Umbilical cord (tissue), 2 donors: ENCODE measurements around the gene CRACR2A. TPM values are rescaled to one million over a fixed set of nuclear protein-coding genes. Genes with fewer than 3 reads are reported as not detected.

ENCODE experiments used
- DNase-seq: peaks from one replicate; pipeline ENCODE4 v3.0.0-alpha.2; 2015; ENCODE audit warnings: low spot score
- total RNA-seq: library from RNA; depleted of rRNA; stranded (reverse); fragments of >200 nt; gene quantifications from one replicate; pipeline ENCODE4 v1.2.3, GENCODE V29; 2014; ENCODE audit warnings: low replicate concordance; ENCODE audit not compliant: insufficient read depth

The CRACR2A gene
- total RNA-seq, 1 donor from 2014 or later, result 39.0 TPM

DNA sequence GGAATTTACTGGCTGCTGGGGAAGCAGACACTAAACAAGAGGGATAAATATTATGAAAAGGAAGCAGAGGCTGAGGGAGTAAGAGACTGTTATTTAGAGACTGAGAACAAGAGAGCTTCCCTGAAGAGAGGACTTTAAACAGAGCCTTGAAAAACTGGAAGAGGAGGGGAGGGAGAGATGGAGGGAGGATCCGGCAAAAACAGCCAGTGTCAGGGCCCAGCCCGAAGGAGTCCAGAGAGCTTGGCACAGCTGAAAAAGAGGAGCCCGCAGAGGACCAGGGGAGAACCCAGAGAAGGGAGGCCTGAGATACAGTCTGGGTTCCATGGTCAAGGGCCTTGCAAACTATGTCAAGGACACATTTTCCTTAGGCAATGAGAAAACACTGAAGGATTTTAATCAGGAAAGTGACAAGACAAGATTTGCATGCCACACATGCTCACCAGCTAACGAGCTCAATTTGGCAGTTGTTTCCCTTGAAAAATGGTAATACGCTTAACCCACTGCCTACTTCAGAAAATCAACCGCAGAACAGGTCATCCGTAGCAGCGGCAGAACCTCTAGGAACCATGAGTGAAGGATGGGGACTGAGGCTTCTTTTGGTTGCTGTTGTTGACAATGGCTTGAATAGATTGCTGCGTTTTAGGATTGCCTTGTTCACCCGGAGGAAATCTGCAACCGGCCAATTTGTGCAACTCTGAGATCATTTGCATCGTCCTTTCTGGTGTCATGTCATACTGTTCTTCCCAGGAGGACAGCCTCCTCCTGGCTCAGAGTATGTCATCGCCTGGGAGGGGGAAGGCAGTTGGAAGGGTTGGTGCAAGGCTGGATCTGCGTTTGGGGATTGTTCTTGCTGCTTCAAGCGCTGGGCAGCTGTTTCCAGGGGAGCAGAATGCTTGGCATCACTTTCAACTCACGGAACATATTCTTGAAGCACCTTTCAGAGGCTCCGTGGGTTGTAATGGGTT, 153.7 kb downstream of the CRACR2A start:
- no peak for DNase-seq

DNA sequence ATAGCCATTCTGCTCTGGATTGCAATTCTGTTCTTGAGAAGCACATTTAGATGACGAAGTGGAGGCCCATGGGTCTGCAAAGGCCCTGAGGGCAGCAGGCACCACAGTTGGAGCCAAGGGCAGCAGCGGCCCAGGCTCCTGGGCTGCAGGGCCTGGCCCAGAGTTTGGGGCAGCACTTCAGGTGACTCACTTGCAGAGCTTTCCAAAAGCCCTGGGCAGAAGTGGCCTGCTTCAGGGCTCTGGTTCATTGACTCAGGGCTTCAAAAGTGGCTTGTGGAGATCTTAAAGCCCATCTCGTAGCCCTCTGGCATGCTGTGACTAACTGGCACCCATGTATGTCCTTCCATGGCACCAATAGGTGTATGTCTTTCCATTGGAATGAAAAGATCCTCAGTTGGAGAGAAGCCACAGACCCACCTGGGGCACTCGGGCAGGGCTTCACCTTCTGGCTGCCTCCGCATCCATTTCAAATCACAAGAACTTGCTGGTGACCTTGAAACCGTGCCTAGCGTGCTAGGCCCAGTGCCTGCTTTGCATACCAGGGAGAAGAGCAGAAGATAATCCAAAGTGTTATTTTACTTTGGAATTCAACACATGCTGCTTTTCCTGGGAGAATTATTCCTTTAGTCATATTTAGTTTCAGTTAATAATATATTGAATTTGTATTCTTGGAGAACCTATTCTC, 155.2 kb downstream of the CRACR2A start:
- DNase-seq, result no peak

DNA sequence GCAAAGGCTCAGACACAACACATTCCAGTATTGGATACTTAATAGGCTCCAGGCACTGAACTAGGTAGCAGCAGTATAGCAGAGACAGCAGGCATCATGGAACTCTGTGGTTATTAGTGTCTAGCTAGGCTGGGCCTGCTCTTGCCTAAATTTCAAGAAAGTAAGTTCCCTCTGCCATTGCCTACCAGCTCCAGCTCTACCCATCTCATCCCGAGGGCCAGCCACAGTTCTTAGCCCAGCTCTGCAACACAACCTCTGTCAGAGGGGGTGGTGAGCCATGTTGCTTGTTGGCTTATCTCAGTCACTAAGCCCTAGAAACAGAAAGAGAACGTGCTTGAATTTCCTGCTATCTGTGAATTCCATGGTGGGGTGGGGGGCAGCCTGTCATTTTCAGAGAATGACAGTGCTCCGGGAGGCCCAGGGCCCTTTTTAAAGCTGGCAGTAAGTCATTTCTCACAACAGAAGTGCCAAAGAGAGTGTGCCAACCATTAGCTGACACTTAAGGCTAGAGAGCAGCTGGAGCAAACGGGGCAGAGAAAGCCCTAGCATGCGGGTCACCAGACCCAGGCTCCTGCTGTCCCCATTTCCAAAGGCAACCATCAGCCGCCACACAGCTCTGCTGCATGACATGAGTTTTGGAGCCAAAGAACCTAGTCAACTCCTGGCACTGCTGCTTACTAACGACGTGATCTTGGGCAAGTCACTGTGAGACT, 156.1 kb downstream of the CRACR2A start:
- DNase-seq, result no peak

DNA sequence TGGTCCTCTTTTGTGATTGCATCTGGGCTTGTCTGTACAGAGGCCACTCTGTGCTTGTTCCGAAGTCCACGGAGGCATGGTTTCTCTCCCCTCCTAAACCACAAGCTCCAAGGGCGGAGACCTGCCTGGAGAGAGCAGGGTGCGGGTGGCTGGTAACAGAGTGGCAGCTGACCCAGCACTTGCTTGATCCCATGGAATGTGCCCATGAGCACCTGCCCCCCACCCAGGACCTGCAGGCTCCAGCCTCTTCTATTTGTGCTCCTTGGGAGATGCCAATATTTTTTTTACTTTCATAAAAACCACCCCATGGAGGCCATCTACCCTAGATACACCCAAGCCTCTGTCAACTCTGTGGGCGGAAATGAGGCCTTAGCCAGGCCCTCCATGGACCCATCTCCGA, 157.2 kb downstream of the CRACR2A start:
- DNase-seq, result no peak

DNA sequence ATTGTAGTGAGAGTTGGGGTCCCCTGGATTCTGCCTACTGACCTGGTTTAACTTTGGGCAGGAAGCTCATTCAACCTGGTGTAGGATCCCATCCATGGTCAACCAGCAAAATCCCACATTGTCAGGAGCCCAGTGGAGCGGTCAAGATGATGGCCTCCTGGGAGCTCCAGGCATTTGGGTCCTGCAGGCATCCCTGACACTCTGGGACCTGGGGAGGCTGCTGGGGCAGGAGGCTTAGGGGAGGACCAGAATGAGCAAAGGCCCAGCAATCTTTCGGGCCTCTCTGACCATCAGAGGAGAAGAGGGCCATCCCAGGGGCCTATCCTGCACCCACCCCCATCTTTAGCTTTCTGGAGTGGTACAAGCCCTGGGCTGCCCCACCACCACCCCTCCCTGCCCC, 157.9 kb downstream of the CRACR2A start:
- no peak for DNase-seq

DNA sequence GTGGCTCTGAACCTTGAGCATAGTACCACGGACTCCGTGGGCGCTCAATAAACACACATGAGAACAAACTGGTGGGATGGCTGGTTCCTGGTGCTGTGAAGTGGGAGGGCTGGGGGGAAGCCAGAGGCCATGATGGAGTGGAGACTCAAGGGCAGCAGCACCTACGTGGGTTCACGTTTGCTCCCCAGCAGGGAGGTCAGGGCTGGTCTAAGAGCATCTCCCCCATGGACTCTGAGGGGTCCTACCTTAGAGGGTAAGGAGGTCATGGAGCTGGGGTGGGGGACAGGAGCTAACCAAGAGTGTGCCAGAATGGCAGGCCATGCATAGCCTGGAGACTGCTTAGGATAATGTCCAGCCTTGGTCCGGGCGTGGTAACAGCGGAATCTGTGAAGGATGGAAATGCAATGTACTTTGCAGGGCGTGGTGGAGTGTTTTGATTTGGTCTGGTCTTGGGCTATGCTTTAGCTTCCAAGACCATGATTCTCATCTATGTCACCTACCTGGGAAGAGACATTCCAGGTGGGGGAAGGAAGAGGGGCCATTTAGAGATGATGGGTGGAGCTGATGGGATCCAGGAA, 158.9 kb downstream of the CRACR2A start:
- no peak for DNase-seq

DNA sequence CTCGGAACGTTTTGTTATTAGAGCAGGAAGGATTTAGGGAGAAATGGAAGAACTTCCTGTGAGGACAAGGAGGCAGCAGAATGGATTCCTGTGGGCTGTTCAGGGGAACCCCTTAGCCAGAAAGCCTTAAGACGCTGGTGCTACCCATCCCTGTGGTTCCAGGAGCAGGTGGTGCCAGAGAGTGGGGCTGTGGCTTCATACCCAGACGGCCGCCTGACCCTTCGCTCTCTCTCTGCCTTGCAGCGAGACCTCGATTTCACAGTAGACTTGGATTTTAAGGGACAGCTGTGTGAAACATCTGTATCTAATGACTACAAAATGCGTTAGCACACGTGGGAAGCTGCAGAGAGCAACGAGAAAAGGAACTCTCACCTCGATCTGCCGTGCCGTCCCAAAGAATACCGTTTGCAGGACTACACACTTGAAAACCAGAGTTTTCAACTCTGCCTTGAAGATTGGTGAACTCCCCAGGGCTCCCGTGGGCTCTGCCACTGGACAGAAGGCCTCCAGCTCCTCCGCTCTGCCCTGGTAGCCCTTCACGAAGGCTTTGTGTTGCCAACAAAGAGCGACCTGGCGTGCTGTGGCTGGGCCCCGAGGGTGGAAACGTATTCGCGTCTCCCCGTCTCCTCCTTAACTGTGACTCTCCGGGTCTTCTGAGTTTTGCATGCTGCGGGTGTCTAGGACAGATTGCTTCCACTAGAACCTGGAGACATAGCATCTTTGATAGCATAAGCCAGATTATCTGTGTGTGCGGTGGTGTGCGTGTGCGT, 159.9 kb downstream of the CRACR2A start:
- no peak for DNase-seq

DNA sequence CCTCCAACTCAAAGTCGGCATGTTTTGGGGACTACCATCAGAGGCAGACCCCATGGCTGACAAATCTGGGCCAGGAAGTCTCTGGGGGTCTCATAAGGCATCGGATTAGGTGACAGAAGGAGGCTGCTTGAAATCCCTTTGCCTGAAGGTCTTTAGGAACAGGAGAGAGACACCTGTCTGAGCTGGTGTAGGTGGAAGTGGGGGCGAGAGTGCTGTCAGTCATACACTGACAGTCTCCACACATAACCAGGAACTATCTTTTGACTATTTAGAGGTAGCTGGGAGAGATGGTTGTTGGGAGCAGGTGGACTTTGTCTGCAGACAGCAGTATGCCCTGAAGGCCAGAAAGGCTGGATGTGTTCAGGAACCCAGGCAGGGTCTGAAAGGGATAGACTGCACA, 163.2 kb downstream of the CRACR2A start:
- DNase-seq, result no peak

DNA sequence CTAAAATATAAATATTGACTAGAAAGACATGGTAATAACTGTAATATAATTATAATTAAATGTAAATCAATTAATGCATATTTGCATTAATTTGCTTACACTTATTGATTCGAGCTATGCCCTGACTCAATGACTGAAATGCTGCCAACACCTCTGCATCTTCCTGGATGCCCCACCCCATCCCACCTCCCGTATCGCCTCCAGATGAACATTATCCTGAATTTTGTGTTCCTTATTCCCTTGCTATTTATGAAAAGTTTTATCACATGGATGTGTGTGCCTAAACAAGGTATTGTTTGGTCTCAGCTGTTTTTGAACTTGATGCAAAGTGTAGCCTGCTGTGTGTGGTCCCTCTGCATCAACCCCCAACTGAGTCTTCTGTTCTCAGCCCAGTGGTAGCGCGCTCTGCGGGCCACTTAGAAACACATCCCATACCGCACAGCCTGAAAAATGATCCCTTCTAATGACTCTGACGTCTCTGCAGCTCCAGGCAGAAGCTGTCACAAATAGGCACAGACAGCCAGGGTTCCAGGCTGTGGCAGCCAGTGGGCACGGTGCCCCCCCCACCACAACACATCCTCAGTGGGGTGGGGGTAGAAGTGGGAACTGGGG, 165.4 kb downstream of the CRACR2A start:
- no peak for DNase-seq

DNA sequence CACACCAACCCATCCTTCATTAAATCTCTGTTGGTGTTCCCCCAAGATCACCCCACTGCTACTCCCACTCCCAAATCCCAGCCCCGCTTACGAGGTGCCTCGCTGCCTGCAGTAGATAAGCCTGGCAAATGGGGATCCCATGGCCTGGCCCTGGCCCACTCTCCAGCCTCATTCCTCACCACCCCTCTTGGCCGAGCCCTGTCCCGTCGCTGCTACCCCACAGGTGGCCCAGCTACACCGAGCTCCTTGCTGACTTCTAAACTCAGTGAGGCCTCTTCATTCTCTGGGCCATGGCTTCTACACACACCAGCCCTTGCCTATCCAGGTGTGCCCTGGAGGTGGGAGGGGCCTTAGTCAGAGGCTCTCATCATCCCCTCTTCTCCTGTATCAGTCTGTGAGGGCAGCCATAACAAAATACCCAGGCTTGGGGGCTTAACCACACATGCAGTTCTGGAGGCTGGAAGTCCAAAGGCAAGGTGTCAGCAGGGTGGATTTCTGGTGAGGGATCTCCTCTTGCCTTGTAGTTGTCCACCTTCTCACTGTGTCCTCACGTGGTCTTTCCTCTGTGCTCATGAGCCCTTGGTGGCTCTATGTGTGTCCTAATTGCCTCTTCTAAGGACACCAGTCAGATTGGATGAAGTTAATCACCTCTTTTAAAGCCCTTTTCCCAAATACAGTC, 169.1 kb downstream of the CRACR2A start:
- no peak for DNase-seq

DNA sequence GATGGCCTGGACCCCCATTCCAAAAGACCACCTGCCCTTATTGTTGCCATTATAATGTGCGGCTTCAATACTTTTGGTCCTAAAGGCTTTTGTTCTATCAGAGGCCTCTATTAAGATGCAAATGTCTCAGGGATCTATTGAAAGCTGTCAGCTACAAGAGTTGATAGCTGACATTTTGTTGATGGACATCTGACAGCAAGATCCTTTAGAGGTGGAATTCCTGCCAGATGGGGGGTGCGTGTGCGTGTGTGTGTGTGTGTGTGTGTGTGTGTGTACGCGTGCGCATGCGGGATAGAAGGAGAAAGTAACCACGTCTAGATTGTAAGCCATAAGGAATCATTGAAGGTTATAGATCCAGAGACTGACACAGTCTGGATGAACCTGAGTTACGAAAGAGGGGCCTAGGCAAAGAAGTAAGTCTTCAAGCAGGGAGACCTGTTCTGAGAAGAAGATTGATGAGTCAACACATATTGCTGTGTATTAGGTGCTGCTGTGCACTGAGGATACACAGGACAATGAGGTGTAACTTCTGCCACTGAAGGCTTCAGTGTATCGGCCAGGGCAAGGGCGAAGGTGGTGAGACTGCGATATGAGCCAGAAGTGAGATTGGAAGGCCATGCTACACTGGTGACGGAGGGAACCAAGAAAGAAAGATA, 172.7 kb downstream of the CRACR2A start:
- DNase-seq, result no peak

DNA sequence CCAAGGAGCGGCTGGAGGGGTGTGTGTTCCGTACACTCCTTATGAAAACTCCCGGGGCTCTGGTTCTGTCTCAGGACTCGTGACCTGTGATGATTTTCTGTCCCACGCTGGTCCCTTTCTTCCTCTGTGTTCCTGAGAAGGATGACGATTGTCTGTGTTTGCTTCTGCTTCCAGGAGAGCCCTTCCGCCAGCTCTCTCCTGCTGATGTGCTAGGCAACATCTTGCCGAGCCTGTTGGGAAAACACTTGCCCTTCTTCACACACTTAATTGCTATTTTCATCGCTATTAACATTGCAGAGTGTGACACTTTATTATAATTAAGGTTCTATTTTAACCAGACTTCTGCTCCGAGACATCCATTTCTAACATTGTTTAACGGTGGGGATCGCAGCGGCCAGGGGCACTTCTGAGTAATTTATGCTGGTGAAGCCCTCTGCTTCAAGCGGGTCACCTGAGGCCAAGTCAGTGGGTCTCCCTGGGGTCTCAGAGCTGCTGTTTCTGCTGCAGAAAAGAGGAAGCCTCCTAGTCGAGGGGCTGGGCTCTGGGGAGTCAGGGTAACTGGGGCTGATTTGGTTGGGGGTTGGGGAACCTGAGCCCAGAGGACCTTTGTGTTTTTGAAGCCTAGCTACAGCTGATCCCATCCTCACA, 173.3 kb downstream of the CRACR2A start:
- no peak for DNase-seq

DNA sequence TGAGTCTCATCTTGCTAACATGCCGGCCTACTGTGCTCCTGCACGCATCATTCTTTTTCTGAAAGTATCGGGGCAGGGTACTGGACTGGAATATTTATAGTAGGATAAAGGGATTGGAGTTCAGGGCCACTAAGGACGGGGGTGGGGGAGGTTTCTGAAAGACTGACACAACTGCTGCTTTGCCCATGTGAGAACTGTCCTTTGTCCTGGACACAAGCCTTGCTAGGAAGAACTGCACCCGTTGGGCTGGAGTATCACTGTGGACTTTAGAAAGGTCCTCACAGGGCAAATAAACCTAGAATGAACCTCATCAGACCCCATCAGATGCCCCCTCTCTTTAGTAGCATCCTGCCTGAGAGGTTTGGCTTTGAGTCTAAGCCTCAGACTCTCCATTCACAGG, 174.4 kb downstream of the CRACR2A start:
- no peak for DNase-seq

DNA sequence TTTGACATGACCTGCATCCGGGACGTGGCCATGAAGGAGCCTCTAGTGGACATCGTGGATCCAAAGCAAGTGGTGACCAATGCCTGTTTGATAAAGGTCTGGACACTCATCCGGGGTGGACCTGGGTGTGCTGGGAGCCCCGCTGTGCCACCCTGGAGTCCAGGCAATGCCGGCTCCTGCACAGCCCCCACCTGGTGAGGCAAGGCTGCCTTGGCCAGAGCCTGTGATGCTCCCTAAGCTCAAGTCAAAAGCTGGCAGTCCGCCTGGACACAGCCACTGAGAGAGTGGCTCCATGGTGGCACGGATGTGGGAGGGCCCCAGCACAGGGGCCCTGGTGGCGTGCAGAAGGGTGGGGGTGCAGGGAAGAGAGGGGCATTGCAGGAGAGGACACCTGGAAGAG, 176.0 kb downstream of the CRACR2A start:
- DNase-seq, result no peak

DNA sequence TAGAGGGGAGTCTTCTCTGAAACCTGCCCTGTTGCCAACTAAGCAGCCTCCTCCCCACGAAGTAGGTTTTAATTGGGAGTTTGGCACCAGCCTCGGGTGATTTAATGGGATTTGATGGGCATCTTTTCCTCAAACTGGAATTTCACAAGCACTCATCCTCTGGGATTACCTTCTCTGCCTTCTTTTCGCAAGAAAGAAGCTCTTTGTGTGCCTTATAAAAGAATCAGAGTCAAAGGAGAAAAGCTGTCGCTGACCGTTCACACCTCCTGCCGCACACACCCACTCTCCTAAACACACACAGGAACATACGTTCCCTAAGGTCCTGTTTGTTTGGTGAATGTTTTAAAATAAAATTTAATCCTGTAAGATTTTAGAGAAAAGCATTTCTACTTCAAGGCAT, 177.9 kb downstream of the CRACR2A start:
- no peak for DNase-seq

DNA sequence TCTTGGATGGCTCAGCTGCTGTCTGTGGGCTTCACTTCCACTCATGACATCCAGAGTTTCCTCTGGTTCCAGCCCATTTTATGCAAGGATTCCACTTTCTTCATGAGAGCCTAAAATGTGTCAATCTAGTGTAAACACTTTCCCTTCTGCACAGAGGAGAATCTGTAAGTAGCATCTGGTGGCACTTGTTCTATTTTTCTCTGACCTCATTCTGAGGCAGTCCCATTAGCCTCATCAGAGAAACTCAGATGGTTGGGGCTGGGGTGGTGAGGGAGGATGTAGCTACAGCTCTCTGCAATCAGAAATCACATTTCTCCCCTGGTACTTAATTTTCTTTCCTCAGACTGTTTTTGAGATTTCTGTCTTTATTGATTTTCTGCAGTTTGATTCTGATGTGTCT, 180.3 kb downstream of the CRACR2A start:
- DNase-seq, result no peak

DNA sequence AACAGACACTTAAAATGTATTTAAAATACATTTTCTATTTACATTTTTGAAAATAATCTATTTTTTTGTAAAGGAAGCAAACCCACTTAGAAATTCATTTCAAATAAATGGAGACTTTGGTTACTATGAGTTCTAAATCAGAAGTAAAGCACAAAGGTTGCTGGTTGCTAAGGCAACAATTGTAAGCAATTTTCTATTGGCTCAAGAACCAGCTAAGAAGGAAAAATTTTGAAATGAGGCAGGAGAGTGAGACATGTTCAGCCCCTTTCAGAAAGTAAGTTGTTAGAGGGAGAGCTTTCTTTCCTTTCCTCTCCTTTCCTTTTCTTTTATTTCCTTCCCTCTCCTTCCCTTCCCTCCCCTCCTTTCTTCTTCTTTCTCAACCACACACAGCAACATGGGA, 181.2 kb downstream of the CRACR2A start:
- DNase-seq, result peak; percentile 5

DNA sequence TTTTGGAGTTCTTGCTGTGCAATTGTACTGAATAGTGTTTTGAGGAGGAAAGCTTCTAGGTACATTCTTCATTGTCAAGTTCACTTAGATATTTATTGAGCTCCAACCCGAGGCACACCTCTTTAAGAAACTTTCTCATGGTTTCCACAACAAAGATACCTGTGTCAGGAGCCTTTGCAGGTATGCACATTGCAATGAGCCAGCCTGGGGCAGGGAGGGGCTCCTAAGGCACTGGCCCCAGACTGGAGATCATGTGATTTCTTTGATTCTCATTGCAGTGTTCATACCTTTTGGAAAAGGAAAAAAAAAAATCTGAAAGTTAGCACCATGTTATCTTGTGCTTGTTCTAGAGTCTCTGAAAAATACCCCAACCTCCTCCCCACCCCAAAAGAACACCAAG, 181.6 kb downstream of the CRACR2A start:
- peak; percentile 36 for DNase-seq

DNA sequence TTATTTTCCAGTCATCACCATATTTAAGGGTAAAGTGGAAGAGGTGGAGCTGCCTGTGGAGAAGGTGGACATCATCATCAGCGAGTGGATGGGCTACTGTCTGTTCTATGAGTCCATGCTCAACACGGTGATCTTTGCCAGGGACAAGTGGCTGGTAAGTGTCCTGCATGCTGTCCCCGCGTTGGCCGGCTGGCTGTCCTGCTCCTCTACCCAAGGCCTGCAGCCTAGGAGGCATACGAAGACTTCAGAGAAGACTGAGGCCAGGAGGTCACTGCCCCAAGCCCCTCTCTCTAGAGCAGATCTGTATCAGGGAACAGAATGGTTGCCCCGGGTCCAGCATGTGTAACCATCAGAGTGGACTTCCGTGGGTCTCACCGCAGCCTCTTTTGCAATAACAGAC, 184.2 kb downstream of the CRACR2A start:
- DNase-seq, result no peak
